TTC549 (cell line): ENCODE measurements around the gene UBFD1.
"Not testable (repeated sequence)": the region's sequence is repeated elsewhere in the genome, so short reads cannot be mapped to it uniquely, and the experiment has no call there.

Experiments
- FAIRE-seq: peaks from 2 replicates; lab custom pipeline; 2012; peaks lifted over from hg19 to GRCh38; lab: Jason Lieb, UNC

The UBFD1 gene

DNA sequence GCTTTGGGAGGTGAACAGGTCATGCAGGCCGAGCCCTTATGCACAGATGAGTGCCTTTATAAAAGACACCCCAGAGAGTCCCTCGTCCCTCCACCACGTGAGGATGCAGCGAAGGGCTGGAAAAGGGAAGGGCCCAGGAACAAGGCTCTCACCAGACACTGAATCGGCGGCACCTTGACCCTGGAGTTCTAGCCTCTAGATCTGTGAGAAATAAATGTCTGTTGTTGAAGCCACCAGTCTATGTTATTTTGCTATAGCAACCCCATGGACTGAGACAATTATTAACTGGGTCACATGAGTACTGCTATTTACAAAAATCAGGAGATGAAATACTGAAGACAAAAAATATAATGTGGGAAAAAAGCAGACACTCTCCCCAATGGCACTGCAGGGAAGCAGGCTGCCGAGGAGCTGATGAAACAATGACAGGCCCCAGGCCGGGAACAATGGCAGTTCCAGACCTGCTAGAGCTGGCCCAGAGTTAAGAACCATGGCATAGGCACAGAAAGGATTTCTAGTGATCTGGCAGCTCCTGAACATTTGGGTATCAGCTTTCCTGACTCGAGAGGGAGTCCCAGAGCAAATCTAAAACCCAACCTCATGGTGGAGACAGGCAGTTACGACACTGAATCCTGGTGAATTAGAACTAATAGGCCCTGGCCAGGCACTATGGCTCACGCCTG is 29.4 kb upstream of the UBFD1 start:
- FAIRE-seq: no peak

DNA sequence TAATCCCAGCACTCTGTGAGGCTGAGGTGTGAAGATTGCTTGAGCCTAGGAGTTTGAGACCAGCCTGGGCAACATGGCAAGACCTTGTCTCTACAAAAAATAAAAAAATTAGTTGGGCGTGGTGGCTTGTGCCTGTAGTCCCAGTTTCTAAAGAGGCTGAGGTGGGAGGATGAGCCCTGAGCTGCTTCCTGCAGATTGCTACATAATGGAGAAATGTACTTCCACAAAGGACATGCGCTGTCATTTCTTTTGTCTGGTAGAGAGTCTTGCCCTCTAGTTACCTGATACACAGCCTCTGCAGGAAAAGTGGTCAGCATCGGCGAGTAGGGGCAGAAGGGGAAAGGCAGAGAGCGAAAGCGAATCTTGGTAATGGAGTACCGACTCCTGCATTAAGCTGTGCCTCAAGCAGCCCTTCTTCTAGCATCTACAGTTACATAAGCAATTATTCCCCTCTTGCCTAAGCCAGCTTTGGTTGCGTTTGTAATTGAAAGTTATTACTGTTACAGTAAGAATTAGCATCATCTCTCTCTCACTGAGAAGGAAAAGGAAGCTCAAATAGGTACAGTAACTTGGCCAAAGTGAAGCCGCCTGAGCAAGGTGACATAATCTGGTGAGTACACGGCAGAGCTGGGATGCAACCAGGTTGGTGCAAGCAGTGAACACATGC is 28.8 kb upstream of the UBFD1 start:
- FAIRE-seq: no peak

DNA sequence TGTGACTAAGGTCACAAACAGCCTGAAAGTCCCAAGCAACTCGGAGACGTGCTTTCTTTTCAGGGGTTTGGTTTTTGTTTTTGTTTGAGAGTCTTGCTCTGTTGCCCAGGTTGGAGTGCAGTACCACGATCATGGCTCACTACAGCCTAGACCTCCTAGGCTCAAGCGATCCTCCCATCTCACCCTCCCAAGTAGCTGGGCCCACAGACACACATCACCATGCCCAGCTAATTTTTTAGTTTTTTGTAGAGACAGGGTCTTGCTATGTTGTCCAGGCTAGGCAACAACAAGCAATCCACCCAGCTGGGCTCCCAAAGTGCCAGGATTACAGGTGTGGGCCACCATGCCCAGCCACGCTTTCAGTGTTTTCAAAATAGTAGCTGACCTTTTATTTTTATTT is 27.5 kb upstream of the UBFD1 start:
- no peak for FAIRE-seq

DNA sequence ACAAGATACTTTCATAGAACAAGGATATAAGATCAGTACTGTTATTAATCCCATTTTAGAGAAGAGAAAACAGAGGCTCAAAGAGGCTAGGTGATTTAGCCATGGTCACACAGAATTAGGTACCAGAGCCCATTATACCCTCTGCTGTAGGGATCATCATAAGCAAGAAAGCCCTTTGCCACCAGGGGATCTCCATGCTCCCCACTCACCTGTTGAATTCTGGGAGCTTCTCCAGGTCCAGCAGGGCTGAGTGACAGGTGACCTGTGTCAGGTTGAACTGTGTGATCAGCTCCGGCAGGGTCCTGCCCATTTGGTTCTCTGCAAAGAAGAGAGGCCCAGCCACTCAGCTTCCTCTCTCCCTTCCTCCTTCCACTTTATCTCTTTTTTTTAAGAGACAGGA is 25.1 kb upstream of the UBFD1 start:
- FAIRE-seq: no peak

DNA sequence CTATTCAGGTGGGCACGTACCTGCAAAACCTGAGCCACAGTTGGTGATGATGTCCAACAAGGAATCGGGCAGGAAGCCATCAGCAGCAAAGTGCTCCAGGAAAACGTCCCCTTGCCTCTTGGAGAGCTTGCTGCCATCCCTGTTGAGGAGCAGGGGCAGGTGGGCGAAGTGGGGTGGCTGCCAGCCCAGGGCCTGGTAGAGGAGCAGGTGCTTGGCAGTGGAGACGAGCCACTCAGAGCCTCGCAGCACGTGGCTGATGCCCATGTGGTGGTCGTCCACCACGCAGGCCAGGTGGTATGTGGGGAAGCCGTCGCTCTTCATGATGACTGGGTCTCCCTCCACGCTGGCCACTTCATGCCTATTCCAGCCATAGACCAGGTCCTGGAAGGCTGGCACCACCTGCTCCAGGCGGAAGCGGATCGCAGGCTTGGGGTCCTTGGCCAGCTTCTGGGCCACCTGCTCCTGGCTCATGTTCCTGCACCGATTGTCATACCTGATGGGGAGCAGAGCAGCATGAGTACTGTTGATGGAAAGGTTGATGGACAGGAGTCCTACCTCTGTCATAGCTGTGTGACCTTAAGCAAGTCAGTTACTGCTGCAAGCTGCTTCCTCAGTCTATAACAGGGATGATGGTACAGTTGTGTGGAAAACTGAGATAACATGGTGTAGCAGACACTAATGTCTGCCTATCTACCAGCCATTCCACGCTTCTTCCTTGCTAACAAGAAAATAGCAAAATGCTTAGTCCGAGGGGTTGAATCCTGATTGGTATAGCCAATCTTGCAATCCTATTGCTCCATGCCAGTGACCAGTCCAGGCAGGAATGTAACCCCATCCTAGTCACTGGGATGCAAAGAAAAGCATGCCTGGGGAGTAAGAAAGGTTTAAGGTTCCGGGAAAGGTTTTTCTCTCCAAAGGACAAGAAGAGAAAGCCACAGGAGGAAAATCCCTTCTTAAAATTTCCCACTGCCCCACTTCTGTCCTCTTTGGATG is 22.4 kb upstream of the UBFD1 start:
- no peak for FAIRE-seq

DNA sequence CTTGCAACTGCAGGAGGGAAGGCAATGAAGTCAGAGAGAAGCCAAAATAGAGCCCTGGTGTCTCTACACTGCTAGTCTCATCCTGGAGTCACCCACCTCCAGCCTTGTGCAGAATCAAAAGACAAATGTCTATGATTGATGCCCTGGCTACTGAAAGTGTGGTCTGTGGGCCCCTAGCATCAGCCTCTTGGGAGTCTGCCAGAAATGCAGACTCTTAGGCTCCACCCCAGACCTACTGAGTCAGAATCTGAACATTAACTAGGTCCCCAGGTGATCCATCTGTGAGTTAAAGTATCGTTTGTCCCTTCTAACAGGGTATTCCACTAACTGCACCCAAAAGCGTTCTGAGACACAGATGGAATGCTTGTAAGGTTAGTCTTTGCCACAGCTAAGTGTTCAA is 21.6 kb upstream of the UBFD1 start:
- no peak for FAIRE-seq

DNA sequence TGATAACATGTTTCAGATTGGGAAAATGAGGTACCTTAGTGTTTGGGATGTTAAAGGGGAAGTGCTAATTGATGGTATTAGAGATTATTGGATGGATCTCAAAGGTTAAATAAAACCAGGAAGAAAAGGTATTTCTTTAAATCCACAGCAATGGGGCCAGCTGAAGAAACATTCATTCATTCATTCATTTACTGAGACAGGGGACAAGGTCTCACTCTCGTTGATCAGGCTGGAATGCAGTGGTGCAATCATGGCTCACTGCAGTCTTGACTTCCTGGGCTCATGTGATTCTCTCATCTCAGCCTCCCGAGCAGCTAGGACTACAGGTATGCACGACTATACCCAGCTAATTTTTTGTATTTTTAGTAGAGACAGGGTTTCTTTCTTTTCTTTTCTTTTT is 20.1 kb upstream of the UBFD1 start:
- no peak for FAIRE-seq

DNA sequence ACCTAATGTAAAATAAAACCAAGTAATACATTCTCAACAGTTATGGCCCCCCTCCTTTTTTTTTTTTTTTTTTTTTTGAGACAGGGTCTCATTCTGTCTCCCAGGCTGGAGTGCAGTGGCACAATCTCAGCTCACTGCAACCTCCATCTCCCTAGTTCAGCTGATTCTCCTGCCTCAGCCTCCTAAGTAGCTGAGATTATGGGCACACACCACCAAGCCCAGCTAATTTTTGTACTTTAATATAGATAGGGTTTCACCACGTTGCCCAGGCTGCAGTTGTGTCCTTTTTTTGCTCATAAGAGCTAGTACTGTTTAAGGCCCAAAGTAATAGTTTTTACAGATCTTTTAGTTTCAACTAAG is 18.6 kb upstream of the UBFD1 start:
- FAIRE-seq: no peak

DNA sequence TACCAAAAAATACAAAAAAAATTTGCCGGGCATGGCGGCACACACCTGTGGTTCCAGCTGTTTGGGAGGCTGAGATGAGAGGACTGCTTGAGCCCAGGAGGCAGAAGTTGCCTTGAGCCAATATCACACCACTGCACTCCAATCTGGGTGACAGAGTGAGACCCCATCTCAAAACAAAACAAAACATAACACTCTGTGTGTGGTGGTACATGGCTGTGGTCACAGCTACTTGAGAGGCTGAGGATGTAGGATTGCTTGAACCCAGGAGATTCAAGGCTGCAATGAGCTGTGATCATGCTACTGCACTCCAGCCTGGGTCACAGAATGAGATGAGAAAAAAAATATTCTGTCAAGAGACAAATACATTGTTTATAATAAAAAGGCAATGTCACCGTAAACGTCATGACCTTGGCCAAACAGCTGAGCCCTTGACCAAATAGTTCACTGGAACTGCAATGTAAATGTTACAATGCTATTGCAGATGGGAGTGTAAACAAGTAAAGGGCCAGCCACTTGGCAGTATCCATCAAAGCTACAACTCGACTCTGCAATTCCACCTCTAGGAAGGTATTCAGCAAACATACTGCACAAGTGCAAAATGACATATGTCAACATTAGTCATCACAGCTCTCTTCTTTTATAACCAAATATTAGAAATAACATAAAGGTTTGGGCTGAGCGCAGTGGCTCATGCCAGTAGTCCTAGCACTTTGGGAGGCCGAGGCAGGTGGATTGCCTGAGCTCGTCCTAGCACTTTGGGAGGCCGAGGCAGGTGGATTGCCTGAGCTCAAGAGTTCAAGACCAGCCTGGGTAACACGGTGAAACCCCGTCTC is 17.3 kb upstream of the UBFD1 start:
- no peak for FAIRE-seq

DNA sequence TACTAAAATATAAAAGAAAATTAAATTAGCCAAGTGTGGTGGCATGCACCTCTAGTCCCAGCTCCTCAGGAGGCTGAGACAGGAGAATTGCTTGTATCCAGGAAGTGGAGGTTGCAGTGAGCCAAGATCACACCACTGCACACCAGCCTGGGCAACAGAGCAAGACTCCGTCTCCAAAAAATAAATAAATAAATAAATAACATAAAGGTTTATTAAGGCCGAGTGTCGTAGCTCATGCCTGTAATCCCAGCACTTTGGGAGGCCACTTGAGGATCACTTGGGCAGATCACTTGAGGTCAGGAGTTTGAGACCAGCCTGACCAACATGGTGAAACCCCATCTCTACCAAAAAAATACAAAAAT is 16.7 kb upstream of the UBFD1 start:
- not testable (repeated sequence) for FAIRE-seq

DNA sequence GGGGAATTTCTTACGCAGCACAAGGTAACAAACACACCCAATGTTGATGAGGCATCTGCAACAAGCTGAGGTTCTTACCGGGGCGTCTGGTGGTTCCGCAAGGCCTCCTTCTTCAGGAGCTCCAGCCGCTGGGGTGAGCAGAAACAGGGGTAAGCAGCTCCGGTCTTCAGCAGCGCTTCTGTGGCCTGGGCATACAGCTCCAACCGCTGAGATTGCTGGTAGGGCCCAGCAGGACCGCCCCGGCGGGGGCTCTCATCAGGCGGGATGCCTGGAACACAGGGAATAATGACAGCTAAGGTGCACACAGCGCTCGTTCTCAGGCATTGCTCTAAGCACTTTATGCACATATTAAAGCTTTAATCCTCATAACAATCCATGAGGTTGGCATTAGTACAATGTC is 13.1 kb upstream of the UBFD1 start:
- FAIRE-seq: no peak

DNA sequence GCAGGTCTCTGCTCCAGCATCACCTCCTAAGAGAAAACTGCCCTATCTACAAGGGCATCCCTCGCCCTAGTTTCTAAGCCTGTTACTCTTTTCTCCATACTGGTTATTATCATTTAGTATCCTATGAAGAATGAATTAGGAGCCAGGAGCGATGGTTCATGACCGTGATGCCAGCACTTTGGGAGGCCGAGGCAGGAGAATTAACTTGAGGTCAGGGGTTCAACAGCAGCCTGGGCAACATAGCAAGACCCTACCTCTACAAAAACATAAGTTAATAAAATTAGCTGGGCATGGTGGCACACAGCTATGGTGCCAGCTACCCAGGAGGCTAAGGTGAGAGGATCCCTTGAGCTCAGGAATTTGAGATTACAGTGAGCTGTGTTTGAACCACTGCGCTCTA is 7.6 kb upstream of the UBFD1 start:
- no peak for FAIRE-seq

DNA sequence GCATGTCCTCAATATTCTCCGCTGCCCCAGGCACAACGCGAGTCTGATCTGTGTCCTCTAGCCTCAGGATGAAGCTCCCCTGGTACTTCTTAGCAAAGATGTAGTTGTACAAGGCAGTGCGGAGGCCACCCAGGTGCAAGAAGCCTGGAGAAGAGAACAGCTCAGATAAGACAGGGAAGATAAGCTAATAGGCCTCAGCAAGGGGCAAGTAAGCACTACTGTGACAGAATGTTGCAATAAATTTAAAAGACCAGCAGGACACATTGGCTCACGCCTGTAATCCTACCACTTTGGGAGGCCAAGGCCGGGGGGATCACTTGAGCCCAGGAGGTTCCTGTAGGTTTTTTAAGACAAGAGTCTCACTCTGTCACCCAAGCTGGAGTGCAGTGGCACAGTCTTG is 5.4 kb upstream of the UBFD1 start:
- FAIRE-seq: no peak

DNA sequence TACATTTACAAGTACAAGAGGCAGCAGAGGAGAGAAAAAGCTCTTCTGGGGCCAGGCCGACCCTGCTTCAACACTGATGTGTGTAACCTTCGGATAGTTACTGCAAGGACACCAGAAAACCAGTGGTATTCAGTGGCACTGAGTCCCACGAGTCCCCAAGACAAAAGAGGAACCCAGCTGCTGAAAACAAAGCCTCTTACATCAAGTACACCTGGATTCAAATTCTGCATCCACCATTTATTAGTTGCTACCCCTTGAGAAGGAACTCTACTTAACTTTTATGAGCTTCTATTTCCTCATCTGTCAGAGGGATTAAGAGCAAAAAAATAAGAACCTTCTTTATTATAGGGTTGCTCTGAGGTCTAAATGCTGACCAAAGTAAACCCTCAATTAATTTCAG is 3.0 kb upstream of the UBFD1 start:
- no peak for FAIRE-seq

DNA sequence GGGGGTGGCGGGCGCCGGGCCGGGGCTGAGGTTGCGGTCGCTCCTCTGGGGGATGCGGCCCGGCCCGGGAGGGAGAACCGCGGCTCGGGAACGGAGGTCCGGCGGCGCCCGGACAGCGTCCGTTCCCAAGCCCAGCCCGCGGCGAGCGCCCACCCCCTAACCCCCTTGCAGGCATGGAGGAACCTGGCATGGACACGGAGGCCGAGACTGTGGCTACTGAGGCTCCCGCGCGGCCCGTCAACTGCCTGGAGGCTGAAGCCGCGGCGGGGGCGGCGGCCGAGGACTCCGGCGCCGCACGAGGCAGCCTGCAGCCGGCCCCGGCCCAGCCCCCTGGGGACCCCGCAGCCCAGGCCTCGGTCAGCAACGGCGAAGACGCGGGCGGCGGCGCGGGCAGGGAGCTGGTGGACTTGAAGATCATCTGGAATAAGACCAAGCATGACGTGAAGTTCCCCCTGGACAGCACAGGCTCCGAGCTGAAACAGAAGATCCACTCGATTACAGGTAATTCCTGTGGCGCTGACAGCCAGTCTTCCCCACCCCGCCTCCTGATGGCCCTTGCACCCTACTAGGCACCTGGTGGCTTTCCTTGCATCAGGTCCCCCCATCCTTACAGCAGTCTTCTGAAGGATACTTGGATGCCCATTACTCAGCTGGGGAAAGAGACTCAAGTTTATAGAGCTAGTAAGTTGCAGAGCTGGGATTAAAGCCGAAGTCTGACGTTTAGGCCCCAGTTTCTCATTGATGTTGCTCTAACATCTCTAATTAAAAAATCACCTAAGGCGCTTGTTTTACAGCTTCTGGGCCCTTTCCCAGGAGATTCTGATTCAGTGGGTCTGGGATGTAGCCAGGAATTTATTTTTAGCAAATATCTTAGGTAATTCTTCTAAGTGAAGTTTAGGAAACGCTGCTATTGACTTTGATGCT is 514 bp downstream of the UBFD1 start:
- FAIRE-seq: no peak

DNA sequence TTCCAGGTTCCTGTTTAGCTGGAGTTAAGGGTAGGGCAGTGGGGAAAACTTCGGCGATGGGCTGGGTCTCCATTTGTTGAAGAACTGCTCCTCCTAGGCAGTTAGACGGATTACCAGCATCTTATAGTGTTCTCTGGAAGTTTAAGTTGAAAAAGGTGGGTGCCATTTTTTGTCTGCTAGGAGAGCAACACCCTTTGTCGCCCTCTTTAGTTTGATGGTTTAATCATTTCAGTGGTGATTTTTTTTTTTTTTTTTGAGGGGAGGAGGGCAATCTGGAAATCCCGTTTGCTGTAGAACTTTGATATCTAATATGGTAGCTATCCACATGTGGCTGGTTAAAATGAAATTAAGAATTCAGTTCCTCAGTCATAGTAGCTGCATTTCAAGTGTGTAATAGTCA is 4.1 kb downstream of the UBFD1 start:
- FAIRE-seq: no peak

DNA sequence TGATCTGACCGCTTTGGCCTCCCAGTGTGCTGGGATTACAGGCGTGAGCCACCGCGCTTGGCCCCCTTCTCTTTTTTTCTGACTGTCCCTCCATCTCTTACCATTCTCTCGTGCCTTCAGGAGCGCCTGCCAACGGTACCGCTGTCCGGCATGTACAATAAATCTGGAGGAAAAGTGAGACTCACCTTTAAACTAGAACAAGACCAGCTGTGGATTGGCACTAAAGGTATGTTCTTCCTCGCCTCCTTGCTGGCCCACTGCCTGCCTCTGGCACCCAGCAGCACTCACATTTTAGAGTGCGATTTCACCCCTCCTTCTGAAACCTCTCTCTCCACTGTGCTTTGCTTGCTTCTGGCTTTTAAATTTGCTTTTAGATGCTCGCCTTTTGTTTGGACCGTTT is 5.0 kb downstream of the UBFD1 start:
- FAIRE-seq: no peak

DNA sequence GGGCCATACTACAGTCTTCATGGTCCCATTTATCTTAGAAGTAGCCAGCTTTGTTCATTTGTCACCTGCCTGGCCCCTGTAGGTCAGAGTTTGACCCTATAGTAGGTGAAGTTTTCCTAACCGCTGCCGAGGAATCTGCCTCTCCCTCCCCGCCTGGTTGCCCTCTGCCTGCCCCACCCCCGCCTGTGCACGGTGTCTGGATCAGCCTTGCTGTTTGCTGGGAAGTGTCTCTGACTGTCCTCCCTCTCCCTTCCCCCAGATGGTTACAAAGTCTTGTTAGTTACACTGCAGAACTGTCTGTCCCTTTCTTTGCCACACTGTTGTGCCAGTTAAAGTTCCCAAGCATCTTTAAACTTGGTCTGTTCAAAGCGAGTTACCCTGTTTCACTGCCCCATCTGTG is 5.7 kb downstream of the UBFD1 start:
- no peak for FAIRE-seq

DNA sequence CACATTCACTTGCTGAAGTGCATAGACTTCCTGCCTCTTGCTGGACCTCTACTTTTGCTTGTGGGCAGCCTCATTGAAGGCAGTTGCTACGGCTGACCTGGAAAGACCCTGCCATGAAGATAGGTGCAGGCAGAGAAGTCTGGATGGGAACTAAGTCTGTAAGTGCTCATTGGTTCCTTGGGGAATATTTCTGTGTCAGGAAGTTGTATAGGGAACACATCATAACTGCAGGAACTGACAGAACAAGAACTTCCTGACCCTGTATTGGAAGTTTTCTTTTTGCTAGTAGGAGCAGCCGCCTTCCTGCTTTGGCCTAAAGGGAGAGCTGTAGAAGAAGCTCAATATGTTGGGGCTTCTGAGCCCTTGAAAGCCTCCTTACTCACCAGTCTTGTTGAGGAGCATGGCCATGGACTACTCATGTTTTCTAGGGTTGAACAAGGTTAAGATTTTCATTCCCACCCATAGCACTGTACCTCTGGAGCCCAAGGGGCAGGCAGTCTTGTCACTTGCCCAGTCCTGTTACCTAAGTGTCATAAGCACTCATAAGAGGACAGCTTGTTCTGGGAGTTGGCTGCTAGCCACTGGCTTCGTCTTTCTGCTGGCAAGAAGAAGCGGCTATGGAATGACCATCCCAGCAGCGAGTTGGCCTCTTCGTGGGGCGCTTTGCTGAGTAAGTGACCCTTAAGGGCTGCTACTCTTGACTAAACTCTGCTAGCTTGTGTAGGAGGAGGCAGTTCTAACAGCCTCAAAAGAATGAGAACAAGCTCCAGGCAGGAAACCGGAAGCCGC is 7.2 kb downstream of the UBFD1 start:
- no peak for FAIRE-seq

DNA sequence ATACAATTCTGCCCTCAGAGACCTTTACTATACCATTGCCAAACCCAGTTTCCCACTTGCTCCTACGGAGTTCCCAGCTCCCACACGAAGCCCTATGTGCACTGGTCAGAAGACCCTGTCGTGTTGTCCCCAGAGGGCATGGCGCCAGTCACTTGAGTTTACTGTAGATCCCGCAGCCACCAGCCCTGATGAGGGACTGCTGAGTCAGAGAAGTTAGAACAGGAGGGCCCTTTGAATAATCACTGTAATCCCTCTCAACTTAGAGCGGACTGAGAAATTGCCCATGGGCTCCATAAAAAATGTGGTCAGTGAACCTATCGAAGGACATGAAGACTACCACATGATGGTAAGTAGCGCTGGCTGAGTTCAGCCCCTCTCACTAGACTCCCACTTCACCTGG is 9.2 kb downstream of the UBFD1 start:
- FAIRE-seq: no peak

DNA sequence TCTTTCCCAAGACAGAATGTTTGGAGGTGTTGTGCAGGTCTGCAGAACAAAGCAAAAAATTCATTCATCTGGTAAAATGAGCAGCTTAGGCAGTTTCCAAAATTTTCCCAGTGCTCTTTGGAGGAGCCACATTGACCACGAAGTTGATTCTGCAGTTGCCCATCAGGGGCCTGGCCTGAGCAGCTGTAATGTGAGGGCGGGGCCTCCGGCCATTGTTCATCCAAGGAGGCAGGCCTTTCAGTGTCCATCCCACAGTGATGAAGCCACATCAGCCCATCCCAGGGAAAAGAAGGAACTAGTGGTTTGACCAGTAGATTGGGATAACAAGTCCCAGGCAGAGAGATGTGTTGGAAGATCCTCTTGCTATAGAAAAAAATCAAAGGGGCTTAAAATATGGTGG is 10.1 kb downstream of the UBFD1 start:
- FAIRE-seq: no peak
